BE2C (cell line): ENCODE measurements around the gene MED16.

ENCODE experiments used
- DNase-seq: peaks from one replicate; pipeline ENCODE4 v3.0.0-alpha.2; 2020
- H3K27me3 ChIP-seq: fragments of 250-450 bp; sonication (Bioruptor Pico); 2 replicates; pipeline ENCODE4 v1.5.1; 2020; ENCODE audit warnings: mild to moderate bottlenecking
- H3K36me3 ChIP-seq: fragments of 250-450 bp; sonication (Bioruptor Pico); 2 replicates; pipeline ENCODE4 v1.5.1; 2020; ENCODE audit warnings: mild to moderate bottlenecking
- H3K4me1 ChIP-seq: fragments of 250-450 bp; sonication (Bioruptor Pico); 2 replicates; pipeline ENCODE4 v1.5.1; 2020
- H3K4me3 ChIP-seq: 2 replicates; pipeline ENCODE4 v1.5.1; 2011; ENCODE audit warnings: low read depth, low read length
- H3K9me3 ChIP-seq: fragments of 250-450 bp; sonication (Bioruptor Pico); 2 replicates; pipeline ENCODE4 v1.5.1; 2020
- CTCF ChIP-seq: IDR thresholded peaks from 2 replicates; pipeline ENCODE4 v1.5.1; 2012; ENCODE audit warnings: mild to moderate bottlenecking, low read depth, low read length

MED16 gene

GRCh38 chr19:835210-835810 lies 57.7 kb downstream of the MED16 start:
- no peaks in the 10 kb centered on the region for H3K4me1 ChIP-seq
- peaks cover 58% of the 10 kb centered on the region for H3K27me3 ChIP-seq
- H3K36me3 ChIP-seq, result no peaks in the 10 kb centered on the region
- no peak for DNase-seq
- TF ChIP-seq CTCF, result no peak
- no peaks in the 10 kb centered on the region for H3K9me3 ChIP-seq
- no peak overlapping the region for H3K4me3 ChIP-seq

GRCh38 chr19:834216-834615 lies 58.8 kb downstream of the MED16 start:
- no peak overlapping the region for H3K4me3 ChIP-seq
- DNase-seq, result no peak
- H3K36me3 ChIP-seq, result no peaks in the 10 kb centered on the region
- no peak for TF ChIP-seq CTCF
- H3K9me3 ChIP-seq, result no peaks in the 10 kb centered on the region
- peaks cover 69% of the 10 kb centered on the region for H3K27me3 ChIP-seq
- no peaks in the 10 kb centered on the region for H3K4me1 ChIP-seq

GRCh38 chr19:831407-832369 lies 61.3 kb downstream of the MED16 start:
- no peak for TF ChIP-seq CTCF
- no peaks in the 10 kb centered on the region for H3K36me3 ChIP-seq
- H3K27me3 ChIP-seq, result peaks cover 64% of the 10 kb centered on the region
- H3K4me3 ChIP-seq, result no peak overlapping the region
- H3K9me3 ChIP-seq, result no peaks in the 10 kb centered on the region
- H3K4me1 ChIP-seq, result no peaks in the 10 kb centered on the region
- DNase-seq, result no peak

- Histone ChIP-seq H3K36me3 (no peaks in the 10 kb centered on the region), H3K4me3 (no peak overlapping the region), H3K4me1 (no peaks in the 10 kb centered on the region), H3K27me3 (peaks cover 42% of the 10 kb centered on the region), H3K9me3 (no peaks in the 10 kb centered on the region)
- DNase-seq, result no peak
- TF ChIP-seq CTCF, result no peak
Measured at GRCh38 chr19:829129-829758, 63.7 kb downstream of the MED16 start.

GRCh38 chr19:827710-828321 lies 65.2 kb downstream of the MED16 start, which contains the start of gene AZU1:
AZU1 (plus strand) TSS chr19:827837; CDS start chr19:827847, 10 bp downstream.
- TF ChIP-seq CTCF, result no peak
- Histone ChIP-seq H3K36me3 (no peaks in the 10 kb centered on the region), H3K4me1 (no peaks in the 10 kb centered on the region), H3K27me3 (peaks cover 32% of the 10 kb centered on the region), H3K4me3 (no peak within 1 kb of the TSS), H3K9me3 (no peaks in the 10 kb centered on the region)
- DNase-seq, result no peak
